HUDEP-2 (cell line): ENCODE data around the gene PLEKHG4B.

Source experiments
- DNase-seq, 76 experiments: peaks; one replicate each; lab custom pipeline; 2025; ENCODE audit not compliant: unreplicated experiment in 76 of 76; lab: John Stamatoyannopoulos, UW

The PLEKHG4B gene

DNA sequence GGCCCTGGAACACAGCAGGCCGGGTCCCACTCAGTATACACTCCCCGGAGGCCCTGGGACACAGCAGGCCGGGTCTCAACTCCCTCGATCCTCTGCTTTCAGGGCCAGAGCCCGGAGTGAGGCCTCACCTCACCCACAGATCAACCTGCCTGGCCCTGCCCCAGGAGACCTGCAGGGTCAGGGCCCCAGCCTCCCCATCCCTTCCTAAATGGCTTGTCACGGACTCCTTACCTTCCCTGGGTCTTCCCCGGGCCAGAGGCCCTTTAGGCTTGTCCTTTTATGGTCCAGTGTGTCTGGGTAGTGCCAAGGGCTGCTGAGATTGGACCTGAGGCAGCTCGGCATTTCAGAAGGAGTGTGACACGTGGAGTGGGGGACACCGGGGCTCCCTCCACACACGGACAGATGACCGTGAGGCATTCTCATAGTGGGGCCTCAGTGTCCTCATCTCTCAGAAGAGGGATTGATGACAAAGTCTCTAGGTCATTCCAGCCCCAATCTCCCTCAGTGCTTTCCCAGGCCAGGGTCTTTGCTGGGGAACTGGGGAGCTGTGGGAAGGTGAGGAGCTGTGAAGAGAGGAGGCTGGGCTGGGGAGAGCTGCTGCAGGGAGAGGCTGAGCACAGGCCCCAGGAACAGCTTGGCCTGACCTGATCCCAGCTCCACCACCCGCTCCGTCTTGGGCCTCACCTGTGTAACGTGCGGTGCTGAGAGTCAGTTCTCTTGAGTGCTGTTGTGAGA, 18.0 kb upstream of the PLEKHG4B start:
- DNase-seq = no peak

DNA sequence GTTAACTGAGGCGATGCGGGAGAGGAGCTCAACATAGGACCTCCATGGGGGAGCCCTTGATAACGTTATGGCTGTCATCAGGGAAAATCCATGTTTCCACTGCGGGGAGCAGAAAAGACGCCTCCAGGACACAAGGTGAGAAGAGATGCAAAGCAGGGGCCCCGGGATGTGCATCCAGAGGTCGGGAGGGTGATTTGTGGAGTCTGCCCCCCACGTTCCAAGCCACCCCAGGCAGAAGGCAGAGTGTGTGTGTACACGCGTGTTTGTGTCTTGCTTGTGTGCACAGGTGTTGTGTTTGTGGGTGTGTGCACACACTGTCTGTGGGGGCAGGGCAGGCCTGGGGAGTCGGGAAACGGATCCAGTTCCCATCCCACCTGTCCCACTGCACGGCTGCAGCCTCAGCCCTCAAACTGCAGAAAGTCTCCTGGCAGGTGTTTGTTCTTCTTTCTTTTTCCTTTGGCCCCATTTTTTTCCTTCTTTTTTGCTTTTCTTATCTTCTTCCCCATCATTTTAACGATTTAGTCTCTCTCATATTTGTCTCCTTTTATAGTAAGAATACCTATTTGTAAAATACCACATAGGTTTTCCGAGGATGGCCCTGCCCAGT, 17.4 kb upstream of the PLEKHG4B start:
- DNase-seq = no peak

DNA sequence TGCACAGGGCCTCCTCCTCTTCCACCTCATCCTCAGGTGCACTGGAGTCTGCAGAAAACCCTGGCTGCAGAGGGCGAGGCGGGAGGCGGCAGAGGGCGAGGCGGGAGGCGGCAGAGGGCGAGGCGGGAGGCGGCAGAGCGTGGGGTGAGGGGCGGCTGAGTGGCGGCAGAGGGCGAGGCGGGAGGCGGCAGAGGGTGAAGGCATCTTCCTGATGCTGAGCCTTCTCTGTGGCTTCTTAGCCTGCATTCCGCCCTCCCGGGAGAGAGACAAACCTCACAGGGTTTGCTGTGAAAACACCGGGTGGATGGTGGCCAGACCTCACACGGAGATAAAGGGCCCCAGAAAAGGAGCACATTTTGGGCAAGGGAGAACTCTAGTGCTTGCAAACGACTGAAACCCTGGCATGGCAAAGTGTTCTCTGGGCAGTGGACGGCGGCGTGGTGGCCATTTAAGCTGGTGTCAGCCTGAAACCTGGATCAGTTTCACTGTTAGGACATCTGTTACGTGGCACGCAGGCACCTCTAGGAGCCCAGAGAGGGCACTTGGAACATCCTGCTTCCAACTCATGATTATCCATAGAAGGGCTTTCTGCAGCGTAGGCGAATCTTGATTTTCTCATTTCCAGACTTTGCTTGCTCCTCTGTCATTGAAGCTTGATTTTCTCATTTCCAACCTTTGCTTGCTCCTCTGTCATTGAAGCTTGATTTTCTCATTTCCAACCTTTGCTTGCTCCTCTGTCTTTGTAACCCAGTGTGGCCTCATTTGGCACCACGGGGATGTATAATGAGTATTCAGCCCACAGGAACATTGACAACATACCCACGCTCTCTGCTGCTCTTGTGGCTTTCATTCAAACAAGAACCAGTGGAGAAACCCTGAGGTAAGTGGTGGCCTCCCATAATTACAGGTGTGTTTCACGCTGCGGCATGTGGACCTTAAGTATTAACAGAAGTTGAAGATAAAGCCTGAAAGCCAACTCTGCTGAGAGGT, 16.3 kb upstream of the PLEKHG4B start:
- DNase-seq = no peak

DNA sequence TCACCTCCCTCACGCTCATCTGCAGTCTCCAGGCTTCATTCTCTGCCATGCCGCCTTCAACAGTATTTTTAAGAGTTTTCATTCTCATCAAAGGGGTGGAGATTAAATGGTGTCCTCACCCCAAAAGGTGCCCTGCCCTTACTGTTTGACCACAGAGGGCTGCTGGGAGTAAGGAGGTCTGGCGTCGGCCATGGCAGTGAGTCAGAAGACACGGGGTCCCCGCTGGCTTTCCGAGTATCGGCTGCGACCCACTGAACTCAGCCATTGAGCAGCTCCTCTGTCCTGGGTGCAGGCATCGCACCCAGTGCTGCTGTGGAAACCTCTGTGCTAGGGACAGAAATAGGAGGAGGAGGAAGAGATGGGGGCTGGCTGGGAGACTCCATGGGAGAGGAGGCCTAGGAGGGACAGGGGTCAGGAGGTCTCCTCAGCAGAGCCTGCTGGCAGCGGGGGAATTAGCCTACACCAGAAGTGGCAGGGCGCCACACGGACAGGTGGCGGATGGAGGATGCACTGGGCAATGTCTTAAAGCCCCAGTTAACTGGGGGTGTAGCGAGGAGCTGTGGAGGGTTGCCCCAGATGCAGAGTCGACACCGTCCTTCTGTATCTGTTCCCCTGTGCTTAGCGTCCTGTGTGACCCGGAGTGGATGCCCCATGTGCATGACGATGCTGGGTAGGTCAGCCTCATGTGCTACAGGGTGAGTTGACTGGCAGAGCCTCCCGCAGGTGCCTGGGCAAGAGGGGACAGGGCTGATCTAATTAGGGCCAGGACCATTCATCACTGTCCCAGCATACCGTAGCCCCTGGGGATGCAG, 15.4 kb upstream of the PLEKHG4B start:
- DNase-seq = no peak

DNA sequence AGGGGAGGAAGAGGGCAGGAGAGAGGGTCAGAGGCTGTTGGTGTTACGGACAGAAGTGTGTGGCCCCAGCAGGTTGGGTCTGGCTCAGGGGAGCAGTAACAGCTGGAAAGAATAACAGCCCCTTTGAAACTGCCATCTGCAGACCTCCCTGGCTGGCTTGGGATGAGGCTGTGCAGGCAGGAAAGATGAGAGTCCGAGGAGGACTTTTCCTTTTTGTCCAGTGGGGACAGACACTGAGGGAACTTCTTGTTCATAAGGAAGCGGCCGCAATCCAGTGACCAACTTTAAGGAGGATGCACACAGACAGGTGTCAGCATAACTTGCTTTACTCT, 14.8 kb upstream of the PLEKHG4B start:
- no peak for DNase-seq

DNA sequence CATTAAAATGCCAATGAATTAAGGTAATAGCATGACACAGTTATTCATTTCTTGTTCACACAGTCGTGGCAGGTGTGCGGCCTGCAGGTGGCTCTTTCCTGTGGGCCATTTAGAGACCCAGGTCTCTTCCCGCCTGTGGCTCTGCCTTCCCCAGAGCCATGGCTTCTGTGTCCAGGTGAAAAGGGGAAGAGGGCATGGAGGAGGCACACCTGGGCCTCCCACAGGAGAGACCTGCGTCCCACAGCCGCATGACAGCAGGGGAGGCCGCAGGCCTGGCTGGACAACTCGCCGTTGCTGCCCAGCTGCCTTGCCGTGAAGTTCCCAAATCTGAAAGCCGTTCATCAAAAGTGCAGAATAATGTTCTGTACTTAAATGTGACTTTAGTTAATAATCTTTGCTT, 14.4 kb upstream of the PLEKHG4B start:
- no peak for DNase-seq

DNA sequence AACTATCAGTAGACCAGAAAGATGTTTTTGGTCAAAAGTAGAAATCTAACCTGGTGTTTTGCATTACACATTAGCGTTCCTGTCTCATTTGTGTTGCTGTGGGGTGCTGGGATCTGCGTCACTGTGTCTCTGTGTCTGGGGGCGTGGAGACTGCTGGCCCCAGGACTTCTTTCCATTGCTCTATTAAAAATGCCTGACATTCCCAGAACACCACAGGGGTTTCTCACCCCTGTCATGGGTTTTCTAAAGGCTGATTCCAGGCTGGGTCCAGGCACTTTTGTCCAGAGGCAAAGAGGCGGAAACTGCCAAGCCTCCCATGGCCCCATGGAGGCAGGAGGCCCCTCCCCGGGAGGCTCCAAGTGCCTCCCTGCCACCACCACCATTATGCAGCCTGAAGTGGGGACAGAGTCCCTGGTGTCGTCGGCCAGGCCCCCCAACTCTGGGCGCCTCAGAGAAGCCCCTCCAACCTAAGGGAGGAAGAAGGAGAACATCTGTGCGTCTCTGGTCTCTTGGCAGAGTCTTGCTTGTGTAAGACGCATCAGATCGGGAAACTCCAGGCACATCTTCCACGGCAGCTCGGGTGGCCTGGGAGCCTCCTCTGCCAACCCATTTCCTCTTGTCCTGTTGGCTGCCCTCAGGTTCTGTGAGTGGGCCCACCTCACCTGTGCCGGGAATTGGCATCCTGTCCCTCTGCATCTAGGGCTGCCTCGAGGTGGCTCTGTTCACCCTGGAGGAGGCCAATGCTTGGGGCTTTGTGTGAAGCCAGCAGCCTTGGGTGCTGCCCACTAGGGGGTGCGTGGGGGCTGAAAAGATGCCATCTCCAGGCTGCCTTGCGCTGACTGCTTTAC, 13.8 kb upstream of the PLEKHG4B start:
- peak in 30 of 76 experiments; percentile 3 to 35 (median 18) for DNase-seq

DNA sequence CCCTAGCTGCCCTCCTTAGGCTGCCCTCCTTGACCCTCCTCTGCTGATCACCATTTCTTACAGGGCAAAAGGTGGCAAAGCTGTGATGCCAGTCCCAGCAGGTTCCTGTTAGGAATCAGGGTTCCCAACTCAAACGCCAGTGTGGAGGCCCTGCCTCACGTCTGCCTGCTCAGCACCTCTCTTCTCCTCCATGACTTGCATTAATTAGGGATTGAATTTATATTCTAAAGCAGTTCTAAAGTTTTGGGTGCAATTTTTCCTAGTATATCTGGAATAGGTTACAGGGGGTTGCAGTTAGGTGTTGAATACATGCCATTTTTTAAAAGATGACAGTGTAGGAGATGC, 13.2 kb upstream of the PLEKHG4B start:
- DNase-seq = no peak

DNA sequence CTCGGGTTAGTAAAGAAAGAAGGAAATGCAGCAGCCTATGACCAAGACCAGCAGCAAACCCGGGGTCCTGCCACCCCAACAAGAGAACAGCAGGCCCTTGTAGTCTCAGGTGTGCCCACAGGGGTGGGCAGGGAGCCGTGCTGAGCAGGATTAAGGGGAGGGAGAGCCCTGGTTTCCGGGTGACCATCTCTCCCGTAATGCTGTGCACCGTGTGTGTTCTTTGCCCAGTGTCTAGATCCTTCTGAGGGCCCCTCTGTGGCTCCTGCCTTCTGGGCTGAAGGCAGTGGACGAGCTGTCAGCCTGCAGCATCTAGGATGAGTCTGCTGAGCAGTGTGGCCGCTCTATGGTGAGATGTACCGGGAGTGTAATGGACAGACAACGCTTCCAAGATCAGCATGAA, 12.7 kb upstream of the PLEKHG4B start:
- DNase-seq = no peak

DNA sequence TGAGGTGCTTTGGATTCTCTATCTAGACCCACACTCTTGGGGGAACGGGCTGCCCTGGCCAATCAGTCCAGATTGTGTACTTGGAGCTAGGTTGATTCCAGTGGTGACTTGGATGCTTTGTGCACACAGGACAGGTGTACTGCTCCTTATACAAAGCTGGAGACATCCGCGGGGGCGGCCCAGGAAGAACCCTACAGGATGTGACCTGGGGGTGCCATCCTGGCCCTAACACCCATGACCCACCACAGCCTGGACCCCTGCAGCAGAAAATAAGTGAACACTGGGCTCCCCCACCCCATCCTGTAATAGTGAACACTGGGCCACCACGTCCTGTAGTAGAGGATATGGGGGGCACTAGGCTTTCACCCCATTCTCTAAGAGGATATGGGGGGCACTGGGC, 12.1 kb upstream of the PLEKHG4B start:
- DNase-seq = no peak

DNA sequence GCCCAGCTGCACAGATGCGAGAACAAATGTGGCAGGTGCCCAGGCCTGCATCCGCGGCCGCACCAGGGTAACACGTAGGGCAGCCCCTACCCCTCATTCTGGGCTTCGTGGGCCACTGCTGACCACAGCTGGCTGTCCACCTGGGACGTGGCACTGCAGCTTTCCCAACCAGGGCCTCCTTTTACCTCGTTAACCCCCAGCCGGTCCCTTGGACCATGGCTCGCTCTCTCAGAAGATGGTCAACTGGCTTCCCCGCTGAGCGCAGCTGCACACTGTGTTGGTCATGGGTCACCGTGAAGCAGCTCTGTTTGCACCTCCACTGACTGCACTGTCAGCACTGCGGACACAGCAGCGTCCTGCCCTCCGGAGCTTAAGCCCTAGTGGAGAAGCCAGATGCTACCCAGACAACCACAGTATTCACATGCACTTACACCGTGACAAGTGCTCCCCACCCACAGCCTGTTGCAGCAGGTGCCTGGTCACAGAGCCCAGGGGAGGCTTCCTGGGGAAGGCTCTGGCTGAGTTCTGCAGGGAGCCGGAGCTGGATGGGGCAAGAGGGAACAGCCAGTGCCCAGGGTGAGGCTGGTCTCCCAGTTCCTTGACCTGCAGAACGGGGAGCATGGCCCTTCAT, 10.5 kb upstream of the PLEKHG4B start:
- no peak for DNase-seq

DNA sequence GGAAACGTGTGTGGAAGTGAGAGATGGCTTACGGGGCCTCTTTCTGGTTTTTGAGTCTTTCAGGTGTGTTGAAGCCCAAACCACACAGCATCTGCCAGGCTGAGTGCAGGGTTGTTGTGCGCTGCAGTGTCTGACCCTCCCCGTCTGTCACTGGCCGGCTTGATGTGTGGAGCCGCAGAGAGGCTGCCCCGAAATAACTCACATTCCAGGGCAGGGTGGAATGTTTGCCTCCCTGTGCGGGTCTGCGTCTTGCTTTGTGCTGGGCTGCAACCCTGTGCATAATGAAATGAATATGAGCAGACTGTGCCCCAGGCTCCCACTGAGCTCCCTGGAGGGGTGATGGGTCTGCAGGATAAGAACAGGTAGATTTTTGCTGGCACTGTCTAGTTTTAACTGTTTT, 9.9 kb upstream of the PLEKHG4B start:
- DNase-seq = no peak

DNA sequence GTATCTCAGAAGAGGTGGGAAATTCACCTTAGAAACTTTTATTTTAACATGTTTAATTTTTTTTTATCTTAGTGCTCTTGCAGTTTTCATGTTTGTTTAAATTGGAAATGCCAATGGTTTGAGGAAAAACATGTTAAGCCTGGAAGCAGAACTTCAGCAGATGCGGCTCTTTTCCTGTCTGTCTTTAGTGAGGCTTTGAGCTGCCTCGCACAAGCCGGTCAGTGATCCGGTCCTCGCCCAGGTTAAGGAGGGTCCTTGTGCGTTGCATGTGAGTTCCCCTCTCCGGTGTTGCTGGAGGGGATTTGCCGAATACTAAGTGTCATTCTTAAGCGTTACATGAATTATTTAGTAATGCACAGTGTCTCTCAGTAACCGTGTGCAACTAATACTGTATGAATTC, 9.4 kb upstream of the PLEKHG4B start:
- no peak for DNase-seq

DNA sequence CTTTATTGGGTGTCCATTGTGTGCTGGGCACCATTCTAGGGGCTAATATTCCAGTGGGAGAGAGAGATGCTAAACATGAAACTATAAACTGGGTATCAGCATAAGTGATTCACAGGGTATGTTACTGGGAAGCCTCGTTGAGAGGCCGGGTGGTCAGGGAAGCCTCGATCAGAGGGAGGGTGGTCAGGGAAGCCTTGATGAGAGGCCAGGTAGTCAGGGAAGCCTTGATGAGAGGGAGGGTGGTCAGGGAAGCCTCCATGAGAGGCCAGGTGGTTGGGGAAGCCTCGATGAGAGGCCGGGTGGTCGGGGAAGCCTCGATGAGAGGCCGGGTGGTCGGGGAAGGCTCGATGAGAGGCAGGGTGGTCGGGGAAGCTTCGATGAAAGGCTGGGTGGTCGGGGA, 8.9 kb upstream of the PLEKHG4B start:
- no peak for DNase-seq

DNA sequence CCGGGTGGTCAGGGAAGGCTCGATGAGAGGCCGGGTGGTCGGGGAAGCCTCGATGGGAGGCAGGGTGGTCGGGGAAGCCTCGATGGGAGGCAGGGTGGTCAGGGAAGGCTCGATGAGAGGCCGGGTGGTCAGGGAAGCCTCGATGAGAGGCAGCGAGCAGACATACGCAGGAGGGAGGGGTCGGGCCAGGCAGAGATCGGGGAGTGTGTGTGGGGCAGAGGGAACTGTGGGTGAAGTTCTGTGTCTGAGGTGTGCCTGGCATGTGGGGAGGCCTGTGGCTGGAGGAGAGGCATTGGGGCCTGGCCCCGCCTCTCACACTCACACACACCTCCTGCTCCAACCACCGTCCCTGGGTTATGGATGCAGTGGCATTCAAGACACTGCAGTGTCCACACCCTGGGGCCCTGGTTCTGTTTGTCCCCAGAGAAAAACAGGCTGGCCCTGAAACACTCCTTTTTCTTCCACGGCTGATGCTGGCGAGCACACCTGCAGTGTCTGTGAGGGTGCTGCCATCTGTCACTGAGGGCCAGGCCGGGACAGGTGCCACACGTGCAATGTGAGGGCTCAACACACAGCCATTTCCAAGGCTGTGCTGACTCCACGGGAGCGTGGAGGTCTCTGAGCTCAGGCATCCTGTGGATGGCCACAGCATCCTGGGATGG, 6.5 kb upstream of the PLEKHG4B start:
- no peak for DNase-seq

DNA sequence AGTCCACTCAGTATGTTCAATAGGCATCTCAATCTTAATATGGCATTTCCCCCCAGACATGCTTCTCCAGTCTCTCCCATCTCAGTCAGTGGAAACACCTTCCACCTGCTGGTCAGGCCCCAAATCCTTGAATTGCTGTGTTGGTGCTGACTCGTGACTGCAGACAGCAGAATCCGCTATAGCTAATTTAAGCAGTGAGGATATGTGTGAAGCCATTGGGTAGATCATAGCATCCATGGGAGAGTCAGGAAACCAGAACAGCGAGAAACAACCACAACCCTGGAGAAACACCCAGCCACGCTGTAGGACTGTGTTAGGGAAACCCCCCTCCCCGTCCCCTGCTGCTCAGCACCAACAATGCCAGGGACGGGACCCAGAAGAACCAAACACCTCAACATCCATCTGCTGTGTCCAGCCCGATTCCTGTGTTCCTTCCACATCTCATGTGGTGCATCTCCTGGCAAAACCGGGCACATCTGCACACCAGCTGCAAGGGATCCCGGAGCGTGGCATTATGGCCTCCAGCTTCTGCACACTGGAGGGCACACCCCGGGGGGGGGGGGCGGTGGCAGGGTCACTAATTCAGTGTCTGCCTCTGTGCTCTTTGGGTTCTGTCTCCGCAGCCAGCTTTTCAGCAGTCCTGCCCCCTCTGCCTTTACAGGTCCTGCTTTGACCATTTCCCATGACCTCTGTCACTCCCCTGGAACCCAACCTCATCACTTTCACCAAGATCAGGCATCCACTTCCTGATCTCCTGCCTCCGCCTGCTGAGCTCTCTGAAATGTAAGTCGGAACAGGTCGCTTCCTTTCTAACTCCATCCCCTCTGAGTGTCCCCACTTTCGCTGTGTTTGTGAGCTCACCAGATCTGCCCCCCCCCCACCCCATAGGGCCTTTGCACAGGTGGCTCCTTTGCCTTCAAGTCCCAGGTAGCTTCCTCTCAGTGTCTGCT, 2.4 kb upstream of the PLEKHG4B start:
- no peak for DNase-seq

DNA sequence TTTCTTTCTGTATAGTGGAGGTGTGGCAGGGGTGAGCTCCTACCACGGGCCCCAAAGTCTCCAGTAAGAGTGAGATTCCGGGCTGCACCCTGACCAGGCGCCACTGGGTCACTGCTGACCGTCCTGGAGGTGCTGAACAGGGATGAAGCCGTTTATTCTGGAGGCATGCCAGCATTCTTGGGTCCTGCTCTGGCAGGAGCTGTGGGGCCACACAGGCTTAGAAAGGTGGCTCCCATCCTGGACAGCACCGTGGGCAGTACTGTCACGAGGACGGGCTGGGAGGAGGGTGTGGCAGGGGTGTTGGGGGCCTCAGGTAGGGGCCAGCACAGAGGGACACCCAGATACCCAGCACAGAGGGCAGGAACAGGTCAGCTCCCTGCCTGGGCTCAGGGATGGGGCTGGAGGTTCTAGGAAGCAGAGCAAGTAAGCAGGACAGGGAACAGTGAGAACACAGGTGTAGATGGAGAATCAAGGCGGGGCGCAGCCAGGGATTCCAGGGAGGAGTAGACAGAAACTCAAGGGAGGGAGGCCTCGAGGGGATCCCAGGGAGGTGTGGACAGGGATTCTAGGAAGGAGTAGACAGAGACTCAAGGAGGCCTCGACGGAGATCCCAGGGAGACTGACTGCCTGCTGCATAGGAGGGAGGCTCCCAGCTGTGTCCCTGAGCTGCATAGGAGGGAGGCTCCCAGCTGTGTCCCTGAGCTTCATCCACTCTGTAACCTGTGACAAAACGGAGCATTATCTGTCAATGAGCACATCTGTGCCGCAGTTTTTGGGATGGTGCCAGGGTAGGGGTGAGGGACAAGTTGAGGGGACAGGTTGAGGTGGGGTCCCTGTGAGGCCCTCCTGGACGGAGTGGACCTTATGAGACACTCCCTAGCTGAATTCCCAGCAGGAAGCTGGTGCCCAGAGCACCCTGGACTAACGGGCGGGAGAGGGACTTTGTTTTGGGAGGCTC, 1.1 kb upstream of the PLEKHG4B start:
- DNase-seq = no peak
